CD4-positive, alpha-beta T cell treated with Interferon alpha-2 for 1 hour (primary cell): ENCODE measurements around the gene MMP11.

Experiments
- DNase-seq, 2 donors: peaks; one replicate each; pipeline ENCODE4 v3.0.0-alpha.2; 2020 to 2022

Gene MMP11

DNA sequence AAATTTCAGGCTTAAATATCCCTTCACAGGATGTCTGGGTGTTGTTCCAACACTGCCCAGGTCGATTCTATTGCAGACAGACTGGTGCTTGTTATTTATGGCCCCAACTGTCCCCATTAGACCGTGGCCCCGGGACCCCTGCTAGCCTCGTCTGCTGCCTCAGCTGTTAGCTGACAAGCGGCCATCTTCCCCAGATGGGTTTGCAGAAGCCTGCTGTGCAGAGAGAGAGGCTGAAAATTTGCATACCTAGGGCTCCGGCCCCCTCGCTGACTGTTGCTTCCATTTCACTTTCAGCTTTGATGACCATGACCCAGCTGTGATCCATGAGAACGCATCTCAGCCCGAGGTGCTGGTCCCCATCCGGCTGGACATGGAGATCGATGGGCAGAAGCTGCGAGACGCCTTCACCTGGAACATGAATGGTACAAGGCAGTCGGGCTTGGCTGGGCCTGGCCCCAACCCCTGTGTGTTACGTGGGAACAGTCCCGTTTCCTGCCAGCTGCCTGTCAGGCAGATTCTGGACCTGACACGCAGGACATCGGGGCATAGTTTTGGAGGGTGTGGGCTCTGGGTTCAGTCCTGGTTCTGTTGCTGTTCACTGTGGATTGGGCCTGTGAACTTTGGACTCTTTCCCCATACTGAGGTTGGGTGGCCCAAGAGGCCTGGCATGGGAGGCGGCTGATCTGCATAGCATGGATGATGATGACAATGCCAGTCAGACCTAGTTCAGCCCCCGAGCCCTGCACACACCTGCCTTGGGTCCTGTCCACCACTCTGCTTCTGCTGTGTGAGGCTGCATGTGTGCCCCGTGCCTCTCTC lies 30.6 kb downstream of the MMP11 start:
- no peak for DNase-seq

DNA sequence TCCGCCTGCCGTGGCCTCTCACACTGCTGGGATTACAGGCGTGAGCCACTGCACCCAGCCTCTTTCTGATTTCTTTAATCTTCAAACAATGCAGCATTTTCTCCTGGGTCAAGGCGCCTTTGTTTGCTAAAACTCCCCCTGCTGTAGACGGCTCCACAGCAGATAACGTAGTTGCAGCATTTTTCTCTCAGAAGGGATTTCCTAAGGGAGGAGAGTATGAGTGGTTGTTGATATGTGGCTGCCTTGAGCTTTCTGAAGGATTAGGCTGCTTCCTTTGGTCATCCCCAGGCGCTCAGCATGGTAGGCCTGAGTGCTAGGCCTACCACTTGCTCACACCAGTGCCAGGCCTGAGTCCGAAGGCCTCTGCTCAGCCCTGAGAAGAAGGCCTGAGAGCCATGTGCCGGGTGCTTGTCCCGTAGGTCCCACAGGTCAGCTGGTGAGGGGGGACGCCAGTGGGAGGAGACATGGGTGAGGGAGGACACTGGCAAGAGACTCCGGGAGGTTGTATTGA lies 32.2 kb downstream of the MMP11 start:
- DNase-seq = no peak

DNA sequence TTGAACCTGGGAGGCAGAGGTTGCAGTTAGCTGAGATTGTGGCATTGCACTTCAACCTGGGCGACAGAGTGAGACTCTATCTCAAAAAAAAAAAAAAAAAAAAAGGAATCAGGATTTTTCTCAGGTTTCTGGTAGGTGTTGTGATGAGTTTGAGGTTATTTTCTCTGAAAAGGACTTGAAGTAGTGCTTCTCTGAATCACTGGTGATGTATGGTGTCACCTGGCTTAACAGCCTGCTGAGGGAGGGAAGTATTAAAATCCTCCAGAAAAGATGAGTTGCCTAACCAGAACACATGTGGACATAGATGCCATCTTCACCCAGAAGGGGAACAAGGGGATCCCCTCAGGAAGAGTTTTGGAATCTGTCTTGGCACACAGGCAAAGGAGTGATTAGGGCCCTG lies 34.2 kb downstream of the MMP11 start:
- DNase-seq = no peak

DNA sequence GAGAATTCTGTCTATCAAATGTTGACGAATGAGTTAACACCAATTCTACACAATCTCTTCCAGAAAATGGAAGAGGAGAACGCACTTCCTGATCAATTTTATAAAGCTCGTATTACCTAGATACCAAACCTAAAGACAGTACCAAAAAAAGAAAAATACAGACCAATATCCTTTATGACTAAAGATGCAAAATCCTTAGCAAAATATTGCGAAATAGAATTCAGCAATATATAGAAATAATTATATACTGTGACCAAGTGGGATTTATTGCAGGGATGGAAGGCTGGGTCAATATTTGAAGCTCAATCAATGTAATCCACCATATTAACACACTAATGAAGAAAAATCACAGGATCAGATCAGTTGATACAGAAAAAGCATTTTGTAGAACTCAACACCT lies 39.7 kb downstream of the MMP11 start:
- no peak for DNase-seq

DNA sequence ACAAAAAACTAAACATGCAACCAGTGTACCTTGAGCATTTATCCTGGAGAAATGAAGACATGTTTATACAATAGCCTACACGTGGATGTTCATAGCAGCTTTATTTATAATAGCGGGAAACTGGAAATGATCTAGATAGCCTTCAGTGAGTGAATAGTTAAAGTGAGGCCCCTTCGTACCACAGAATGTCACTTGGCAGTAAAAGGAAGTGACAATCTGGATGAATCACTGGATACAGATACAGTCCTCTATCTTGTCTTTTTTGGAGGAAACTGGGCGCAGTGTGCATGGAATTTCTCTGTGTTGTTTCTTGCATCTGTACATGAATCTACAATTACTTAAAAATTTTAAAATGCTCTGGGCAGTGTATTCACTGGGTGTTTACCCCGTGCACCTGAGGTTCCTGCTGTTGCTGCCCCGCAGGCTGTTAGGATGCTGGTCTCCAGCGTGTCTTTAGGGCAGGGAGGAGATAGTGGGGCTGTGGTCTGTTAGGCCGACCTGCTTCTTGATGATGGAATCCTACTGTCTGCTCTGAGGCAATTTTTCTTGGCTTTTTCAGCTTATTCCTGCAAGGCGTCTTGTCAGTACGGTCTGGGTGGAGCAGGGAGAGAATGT lies 43.0 kb downstream of the MMP11 start:
- no peak for DNase-seq

DNA sequence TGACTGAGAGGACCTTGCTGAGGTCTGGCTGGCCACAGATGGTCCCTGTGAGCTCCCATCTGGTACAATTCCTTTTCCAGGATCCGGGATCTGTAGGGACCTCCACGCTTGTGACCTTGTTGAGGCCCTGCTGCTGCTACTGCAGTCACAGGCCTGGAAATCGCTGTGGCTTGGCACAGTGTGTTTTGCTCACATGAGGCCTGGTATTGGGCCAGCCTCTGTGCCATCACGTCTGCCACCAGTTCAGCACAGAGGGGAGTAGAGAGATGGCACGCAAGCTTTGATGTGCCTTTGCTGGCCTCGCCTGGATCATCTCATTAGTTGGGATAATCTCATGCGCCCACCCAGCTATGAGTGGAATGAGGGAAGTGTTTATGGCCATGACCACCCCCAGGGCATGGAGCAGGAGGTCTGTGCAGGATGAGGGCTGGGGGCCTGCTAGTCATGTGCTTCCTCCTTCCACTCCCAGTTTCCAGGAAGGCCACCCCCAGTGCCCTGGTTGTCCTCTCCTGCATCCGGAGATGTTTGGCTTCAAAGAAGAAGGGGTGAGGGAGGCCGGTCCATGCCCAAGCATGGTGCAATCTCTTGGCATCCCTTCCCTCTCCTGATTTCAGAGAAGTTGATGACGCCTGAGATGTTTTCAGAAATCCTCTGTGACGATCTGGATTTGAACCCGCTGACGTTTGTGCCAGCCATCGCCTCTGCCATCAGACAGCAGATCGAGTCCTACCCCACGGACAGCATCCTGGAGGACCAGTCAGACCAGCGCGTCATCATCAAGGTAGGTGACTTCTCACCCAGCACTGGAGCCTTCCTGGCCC lies 43.7 kb downstream of the MMP11 start:
- no peak for DNase-seq

DNA sequence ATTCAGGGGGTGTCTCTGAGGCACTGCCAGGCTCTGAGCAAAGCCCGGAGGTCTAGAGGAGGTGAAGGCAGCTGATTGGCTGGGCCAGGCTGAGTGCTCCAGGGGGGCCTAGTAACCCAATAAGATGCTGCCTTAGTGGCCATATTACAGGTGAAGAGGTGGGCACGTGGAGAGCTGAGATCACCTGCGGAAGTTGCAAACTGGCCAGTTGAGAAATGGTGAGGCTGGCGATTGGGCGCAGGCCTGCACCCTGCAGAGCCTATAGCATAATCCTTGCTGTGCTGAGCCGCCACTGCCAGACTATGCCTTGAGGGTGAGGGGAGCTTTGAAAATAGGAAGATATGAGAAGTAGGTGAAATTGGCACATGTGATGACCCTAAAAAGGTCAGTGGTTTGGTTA lies 44.5 kb downstream of the MMP11 start:
- DNase-seq = no peak

DNA sequence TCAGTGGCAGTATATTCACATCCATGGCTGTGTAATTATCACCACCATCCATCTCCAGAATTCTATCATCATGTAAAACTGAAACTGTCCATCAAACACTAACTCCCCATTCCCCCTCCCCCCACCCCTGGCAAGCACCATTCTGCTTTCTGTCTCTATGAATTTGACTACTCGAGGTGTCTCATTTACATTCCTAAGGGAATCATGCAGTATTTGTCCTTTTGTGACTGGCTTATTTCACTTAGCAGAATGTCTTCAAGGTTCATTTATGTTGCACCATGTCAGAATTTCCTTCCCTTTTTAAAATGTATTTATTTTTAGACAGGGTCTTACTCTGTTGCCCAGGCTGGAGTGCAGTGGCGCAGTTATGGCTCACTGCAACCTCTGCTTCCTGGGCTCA lies 45.9 kb downstream of the MMP11 start:
- DNase-seq = no peak

DNA sequence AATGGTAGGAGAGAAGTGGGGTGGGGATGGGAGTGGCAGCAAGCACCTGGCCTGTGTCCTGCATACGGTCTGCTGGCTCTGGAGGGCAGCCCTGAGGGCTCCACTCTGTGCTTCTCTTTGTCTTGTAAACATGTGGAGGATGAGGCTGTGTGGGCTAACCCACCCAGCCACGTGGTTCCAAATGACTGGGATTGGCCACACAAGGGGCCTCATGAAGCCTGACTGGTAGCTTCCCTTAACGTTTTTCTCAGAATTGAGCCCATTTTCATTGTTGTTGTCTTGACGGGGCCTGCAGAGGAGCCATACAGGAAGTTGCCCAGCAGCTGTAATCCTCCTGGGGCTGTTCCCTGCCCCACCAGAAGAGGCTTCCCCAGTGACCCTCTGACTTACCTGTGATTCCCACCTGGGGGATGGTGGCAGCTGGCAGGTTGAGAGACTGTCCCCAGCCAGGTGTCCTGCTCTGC lies 48.1 kb downstream of the MMP11 start:
- DNase-seq = no peak

DNA sequence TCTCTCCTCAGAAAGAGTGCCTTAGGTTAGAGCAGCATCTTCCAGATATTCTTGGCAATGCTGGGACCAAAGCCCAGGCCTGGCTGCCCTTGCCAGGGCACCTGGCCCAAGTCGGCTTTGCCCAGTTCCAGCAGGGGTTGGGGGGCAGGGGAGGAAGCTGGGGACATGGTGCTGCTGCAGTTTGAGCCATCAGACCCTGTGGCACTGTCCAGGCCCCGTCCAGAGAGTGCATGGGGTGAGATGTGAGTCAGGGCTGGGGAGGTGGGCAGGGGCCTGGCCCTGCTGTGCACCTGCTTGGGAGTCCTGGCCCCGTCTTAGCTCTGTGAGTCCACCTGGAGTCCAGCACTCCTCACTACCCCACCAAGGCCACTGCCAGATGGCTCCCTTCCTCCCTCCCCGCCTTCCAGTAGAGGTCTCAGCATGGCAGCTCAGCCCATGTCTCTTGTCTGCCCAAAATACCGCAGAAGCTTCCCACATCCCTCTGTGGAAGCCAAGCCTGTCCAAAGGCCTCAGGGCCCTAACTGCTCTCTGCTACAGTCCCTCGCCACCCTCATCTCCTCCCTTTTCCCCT lies 49.5 kb downstream of the MMP11 start:
- DNase-seq = no peak

DNA sequence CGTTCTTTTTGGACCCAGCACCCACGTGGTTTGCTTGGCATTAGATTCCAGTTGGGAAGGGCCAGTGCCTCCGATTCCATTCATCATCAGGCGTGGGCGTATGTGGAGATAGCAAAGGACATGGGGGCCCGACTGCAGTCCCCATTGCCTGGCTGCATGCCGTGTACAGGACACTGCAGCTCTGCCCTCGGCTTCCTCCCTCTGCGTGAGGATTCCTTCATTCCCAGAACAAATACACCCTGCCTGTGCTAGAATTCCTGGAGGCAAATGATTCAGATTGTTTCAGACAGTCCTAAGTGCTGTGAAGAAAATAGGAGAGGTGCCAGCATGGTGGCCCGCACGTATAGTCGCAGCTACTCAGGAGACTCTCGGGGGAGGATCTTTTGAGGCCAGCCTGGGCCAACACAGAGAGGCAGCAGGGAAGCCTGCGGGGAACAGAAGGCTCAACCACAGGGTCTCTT lies 50.7 kb downstream of the MMP11 start:
- DNase-seq = no peak

DNA sequence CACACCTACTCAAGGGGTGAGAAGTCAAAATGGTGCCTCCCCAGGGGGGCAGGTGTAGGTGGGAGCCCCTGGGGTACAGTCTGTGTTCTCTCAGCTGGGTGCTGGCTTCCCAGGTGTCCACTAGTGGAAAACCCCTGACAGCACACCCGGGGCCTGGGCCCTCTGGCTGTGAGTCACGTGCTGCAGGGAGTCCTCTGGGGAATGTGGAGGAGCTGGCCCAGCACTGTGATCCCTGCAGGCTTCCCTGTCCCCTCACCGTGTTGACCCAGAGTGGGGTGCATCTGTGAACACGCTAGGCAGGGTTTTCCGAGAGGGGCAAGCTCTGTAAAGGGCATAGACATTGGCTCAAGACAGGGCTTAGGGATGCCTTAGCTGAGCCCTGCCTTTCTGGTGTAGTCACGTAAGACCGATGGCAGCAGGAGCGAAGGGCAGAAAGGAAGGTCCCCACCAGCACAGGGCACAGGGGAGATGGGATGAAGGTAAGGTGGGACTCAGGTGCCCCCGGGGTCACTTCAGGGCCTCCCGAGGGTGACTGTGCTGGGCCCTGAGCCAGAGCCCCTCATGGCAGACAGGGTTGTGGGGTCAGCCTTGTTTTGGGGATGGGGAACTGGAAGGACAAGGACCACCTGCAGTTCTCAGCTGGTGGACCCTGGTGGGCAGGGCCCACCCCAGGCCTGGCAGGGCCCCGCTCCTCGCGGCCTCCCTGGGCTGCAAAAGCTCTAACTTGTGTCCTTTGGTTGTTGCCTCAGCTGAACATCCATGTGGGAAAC lies 52.0 kb downstream of the MMP11 start:
- no peak for DNase-seq

DNA sequence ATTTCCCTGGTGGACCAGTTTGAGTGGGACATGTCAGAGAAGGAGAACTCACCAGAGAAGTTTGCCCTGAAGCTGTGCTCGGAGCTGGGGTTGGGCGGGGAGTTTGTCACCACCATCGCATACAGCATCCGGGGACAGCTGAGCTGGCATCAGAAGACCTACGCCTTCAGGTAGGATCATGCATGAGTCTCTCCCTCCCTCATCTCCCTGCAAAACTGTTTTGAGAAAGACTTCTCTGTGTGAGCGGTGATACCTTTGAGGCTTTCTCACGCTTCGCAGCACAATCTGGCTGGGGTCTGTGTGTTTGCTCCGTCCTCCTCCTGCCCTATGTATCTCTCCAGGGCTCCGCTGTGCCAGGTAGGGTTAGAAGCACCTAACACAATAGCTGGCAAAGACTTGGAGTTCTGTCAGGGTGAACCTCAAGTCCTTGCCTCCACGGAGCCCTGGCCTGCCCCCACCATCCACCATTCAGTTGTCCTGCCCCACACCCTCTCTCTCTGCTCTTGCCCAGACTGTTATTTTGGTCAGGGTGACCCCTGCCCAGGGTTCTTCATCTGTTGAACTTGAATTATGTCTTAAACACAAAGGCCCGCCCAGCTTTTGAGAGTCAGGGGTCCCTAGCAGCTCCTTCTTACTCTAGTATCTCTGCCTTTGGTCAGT lies 52.7 kb downstream of the MMP11 start:
- DNase-seq = no peak

DNA sequence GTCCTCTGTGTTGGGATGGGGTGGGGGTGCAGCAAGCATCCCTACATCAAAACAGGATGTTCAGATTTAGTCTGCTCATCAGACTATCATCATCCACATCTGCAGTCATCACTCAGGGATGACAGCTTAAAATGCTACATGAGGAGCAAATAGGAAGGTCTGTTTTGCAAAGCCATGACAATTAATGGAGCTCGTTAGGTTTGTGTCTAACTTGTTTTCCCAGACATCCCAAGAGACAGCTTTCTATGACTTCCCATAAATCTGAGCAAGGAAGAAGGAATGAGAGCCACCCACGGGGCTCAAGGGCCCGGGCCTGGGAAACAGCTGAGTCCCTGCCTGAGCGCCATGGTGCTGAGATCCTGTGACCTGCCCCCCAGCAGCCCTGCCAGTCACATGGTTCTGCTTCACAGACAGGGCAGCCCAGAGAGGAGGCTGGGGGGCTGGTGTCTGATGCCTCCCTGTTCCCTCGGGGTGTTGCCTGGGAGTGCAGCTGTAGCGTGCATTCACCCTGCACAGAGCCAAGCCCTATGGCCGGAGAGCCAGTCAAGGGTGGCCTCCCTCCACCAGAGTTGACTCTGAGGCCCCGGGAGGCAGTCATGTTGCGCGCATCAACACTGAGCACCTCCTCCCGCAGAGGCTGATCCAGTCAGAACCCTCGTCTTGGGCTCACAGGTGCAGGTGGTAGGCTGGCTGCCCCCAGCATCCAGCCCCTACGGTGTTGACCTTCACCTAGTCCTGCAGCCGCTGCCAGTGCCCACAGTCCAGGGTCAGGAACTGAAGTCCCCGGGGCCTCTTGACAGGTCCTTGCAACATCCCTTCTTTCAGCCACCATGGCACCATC lies 54.1 kb downstream of the MMP11 start:
- no peak for DNase-seq

DNA sequence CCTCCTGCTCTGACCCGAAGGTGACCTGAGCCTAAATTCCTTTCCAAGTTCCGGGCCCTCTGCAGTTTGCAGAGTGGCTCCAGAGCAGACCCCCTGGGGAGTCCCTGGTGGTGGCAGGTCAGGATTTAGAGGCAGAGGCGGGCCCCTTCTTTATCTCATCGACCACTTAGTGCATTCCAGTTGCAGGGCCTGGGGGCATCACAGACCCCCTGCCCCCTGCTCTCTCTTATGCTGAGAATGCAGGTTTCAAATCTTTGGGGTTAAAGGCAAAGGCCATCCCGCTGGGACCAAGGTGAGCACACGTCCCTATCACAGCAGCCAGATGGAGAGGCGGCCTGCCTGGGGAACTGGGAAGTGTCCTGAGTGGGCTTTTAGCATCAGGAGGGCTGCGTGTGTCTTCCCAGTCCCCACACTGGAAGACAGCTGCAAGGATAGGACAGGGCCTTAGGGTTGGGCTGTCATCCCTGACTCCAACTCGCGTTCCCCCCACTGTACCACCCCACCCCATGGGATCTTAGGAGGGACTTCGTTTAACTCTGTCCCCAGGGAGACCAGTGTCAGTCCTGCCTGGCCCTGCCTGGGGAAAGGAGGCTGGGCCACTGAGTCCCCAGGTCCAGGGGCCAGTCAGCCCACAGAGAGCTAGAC lies 54.8 kb downstream of the MMP11 start:
- no peak for DNase-seq

DNA sequence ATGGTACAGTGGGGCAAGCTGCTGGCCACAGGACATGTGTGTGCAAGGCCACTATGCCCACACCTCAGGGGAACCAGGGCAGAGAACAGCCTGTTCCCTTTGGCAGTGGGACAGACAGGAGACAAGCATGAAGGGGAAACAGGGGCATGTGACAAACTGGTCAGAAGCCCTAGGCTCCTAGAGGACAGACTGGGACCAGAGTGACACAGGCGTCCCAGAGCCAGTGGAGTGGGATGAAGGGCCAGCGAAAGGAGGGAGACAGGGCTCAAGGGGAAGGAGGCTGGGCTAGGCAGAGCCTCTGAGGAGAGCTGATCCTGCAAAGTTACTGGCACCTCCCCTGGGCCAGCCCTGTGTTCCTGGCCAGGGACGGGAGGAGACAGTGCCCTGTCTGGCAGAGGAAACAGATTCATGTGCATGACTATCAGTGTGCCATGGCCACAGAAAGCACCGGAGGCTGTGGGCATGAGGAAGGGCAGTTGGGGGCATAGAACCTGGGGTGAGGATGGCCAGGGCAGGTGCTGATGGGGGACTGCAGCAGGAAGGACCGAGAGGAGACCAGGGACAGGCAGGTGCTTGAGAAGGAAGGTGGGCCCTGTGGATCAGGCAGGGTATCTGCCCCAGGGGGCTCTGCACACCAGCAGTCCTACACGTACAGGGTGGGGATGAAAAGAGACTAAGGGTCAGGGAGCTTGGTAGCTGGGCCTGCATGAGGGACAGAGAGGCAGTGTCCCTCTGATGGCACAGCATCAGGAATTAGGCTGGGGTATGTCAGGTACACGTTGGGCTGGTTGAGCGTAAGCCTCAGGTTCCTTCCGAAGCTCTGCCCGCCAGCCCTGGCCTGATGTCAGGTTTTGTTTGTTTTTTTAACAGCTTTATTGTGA lies 56.4 kb downstream of the MMP11 start:
- no peak for DNase-seq

DNA sequence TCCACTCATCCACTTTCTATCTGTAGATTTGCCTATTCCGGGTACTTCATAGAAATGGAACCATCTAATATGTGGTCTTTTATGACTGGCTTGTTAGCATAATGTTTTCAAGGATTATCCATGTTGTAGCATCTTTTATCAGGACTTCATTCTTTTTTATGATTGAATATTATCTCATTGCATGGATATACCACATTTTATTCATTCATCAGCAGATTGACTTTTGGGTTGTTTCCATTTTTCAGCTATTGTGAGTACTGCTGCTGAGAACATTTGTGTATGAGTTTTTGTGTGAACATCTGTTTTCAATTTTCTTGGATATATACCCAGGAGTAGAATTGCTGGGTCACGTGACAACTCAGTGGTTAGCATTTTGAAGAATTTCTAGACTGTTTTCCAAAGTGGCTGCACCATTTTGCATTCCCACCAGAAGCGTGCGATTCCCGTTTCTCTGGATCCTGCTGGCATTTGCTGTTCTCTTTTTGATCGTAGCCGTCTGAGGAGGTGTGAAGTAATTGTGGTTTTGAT lies 57.3 kb downstream of the MMP11 start:
- DNase-seq = no peak

DNA sequence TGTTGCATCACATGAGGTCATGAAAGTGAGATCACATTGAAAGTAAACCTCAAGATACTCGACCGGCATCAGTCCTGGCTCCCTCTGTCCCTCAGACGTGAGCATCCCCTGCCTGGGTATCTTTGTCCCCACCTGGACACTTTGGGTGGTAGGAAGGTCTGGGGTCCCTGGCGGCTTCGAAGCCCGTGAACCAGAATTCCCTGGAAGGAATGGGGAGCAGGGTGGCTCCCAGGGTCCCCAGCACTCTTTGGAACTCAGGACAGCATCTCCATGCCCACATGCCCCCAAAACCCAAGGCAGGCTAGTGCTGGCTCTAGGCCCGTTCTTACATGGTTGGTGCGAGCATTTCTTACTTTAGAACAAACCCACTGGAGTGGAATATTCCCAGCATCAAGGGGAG lies 58.6 kb downstream of the MMP11 start:
- DNase-seq = no peak

DNA sequence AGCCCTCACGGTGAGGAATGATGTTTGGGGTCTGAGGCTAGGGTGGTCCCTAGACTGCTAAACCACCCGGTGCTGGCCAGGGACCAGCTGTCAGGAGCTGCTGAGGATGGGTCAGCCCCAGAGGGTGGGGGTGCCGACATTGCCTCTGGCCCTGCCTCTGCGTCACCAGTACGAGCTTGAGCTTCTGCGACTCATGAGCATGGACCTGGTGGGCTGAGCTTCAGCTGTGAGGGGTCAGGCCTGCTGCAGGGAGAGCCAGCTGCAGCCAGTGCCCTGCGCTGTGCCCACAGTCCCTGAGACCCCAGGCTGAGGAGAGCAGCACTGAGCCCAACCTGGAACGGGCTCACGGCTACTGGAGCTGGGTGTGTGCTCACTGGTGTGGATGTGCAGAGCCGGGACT lies 59.1 kb downstream of the MMP11 start:
- DNase-seq = no peak
